ENCODE data around the gene PKNOX2. TPM values are rescaled to one million over a fixed set of nuclear protein-coding genes. Genes with fewer than 3 reads are reported as not detected.

PKNOX2 gene
- total RNA-seq, 2 experiments from 2014 or later, result not detected

GRCh38 chr11:125425601-125426000 is 261.1 kb downstream of the PKNOX2 start:
- no peaks in the 10 kb centered on the region for H3K9me3 Mint-ChIP-seq
- H3K36me3 Mint-ChIP-seq, result no peaks in the 10 kb centered on the region
- peaks cover 8% of the 10 kb centered on the region for H3K27me3 Mint-ChIP-seq
- no peak overlapping the region for H3K27ac Mint-ChIP-seq
- DNase-seq, result no peak
- no peaks in the 10 kb centered on the region for H3K4me1 Mint-ChIP-seq (ENCODE audit: low read depth)
- CTCF ChIA-PET, result no interaction called here
- intact Hi-C loops (cut with micrococcal nuclease), result no loop called here
- POLR2A ChIA-PET, result no interaction called here
- H3K4me3 Mint-ChIP-seq, result no peak overlapping the region

GRCh38 chr11:125426818-125427528 is 262.4 kb downstream of the PKNOX2 start:
- H3K36me3 Mint-ChIP-seq, result no peaks in the 10 kb centered on the region
- DNase-seq, result no peak
- H3K27me3 Mint-ChIP-seq, result peaks cover 8% of the 10 kb centered on the region
- CTCF ChIA-PET, result interaction anchor here (0.6 to 4.0 kb wide), 2 partner anchors 13 kb away, joined by 3 to 17 read pairs; no protein-coding TSS in a partner anchor
- no peaks in the 10 kb centered on the region for H3K4me1 Mint-ChIP-seq (ENCODE audit: low read depth)
- POLR2A ChIA-PET, result no interaction called here
- H3K4me3 Mint-ChIP-seq, result no peak overlapping the region
- intact Hi-C loops (cut with micrococcal nuclease), result no loop called here
- H3K9me3 Mint-ChIP-seq, result no peaks in the 10 kb centered on the region
- no peak overlapping the region for H3K27ac Mint-ChIP-seq

DNA sequence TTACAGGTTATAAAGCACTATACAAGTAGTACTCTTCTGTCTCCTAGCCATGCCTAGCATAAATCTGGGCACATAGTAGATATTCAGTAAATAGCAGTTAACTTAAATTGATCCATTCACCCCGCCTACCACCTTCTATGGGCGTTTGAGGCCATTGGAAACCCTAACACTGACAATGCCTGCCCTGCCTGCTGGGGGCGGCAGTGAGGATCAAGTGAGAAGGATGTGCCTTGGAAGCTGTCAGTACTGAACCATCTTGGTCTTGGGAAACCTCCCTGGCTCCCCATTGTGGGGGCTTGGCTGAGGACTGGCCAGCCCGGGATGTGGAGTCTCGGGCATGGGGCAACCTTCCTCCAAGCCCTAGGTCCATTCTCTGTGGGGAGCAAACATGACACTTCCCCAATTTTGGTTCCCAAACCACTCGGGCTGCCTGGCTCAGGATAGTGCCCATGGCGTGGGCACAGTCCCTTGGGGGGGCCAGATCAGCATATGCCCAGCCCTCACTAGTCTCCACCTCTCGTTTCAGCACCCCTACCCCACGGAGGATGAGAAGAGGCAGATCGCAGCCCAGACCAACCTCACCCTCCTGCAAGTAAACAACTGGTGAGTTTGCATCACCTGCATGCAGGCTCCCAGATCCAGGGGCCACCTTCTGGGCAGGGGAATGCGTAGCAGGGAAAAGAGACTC is 264.1 kb downstream of the PKNOX2 start:
- no peak overlapping the region for H3K27ac Mint-ChIP-seq
- no peak overlapping the region for H3K4me3 Mint-ChIP-seq
- peaks cover 15% of the 10 kb centered on the region for H3K27me3 Mint-ChIP-seq
- POLR2A ChIA-PET, result no interaction called here
- no peaks in the 10 kb centered on the region for H3K9me3 Mint-ChIP-seq
- intact Hi-C loops (cut with micrococcal nuclease), result no loop called here
- DNase-seq, result no peak
- CTCF ChIA-PET, result interaction anchor here (0.5 to 4.0 kb wide), 10 partner anchors 8 to 1460 kb away, joined by 3 to 17 read pairs (median 4); no protein-coding TSS in a partner anchor
- H3K36me3 Mint-ChIP-seq, result no peaks in the 10 kb centered on the region
- no peaks in the 10 kb centered on the region for H3K4me1 Mint-ChIP-seq (ENCODE audit: low read depth)

GRCh38 chr11:125429174-125429707 is 264.7 kb downstream of the PKNOX2 start:
- ChIA-PET CTCF (interaction anchor here (0.5 to 4.0 kb wide), 13 partner anchors 9 to 1460 kb away, joined by 3 to 17 read pairs (median 4); no protein-coding TSS in a partner anchor), POLR2A (no interaction called here)
- H3K36me3 Mint-ChIP-seq, result no peaks in the 10 kb centered on the region
- no peak overlapping the region for H3K27ac Mint-ChIP-seq
- no peaks in the 10 kb centered on the region for H3K9me3 Mint-ChIP-seq
- H3K4me1 Mint-ChIP-seq (ENCODE audit: low read depth), result no peaks in the 10 kb centered on the region
- H3K4me3 Mint-ChIP-seq, result no peak overlapping the region
- intact Hi-C loops (cut with micrococcal nuclease), result no loop called here
- DNase-seq, result peak; percentile 65
- H3K27me3 Mint-ChIP-seq, result peaks cover 19% of the 10 kb centered on the region

GRCh38 chr11:125429807-125430678 is 265.5 kb downstream of the PKNOX2 start:
- H3K27ac Mint-ChIP-seq, result no peak overlapping the region
- CTCF ChIA-PET, result interaction anchor here (0.6 to 4.0 kb wide), 11 partner anchors 10 to 451 kb away, joined by 3 to 17 read pairs (median 4); no protein-coding TSS in a partner anchor
- intact Hi-C loops (cut with micrococcal nuclease), result loop anchor here (5.0 kb wide), 1 partner anchor 442 kb away; no protein-coding TSS in a partner anchor
- H3K4me1 Mint-ChIP-seq (ENCODE audit: low read depth), result no peaks in the 10 kb centered on the region
- no peak overlapping the region for H3K4me3 Mint-ChIP-seq
- peaks cover 20% of the 10 kb centered on the region for H3K27me3 Mint-ChIP-seq
- no peaks in the 10 kb centered on the region for H3K9me3 Mint-ChIP-seq
- POLR2A ChIA-PET, result no interaction called here
- DNase-seq, result no peak
- no peaks in the 10 kb centered on the region for H3K36me3 Mint-ChIP-seq

GRCh38 chr11:125431009-125431408 is 266.5 kb downstream of the PKNOX2 start:
- ChIA-PET CTCF (interaction anchor here (0.6 to 2.2 kb wide), 6 partner anchors 9 to 319 kb away, joined by 3 to 6 read pairs (median 3); no protein-coding TSS in a partner anchor), POLR2A (no interaction called here)
- Mint-ChIP-seq H3K36me3 (no peaks in the 10 kb centered on the region), H3K27ac (no peak overlapping the region), H3K4me1 (ENCODE audit: low read depth) (no peaks in the 10 kb centered on the region), H3K4me3 (no peak overlapping the region), H3K9me3 (no peaks in the 10 kb centered on the region), H3K27me3 (peaks cover 23% of the 10 kb centered on the region)
- no peak for DNase-seq
- intact Hi-C loops (cut with micrococcal nuclease), result loop anchor here (5.0 kb wide), 1 partner anchor 441 kb away; no protein-coding TSS in a partner anchor

- Mint-ChIP-seq H3K36me3 (no peaks in the 10 kb centered on the region), H3K9me3 (no peaks in the 10 kb centered on the region), H3K4me3 (no peak overlapping the region), H3K27ac (no peak overlapping the region), H3K4me1 (ENCODE audit: low read depth) (no peaks in the 10 kb centered on the region), H3K27me3 (peaks cover 23% of the 10 kb centered on the region)
- intact Hi-C loops (cut with micrococcal nuclease), result loop anchor here (5.0 kb wide), 1 partner anchor 441 kb away; no protein-coding TSS in a partner anchor
- ChIA-PET POLR2A (no interaction called here), CTCF (interaction anchor here (0.6 to 2.2 kb wide), 5 partner anchors 9 to 319 kb away, joined by 3 to 9 read pairs (median 3); no protein-coding TSS in a partner anchor)
- no peak for DNase-seq
Measured at GRCh38 chr11:125431481-125431880, 266.9 kb downstream of the PKNOX2 start.

- H3K4me1 Mint-ChIP-seq (ENCODE audit: low read depth), result no peaks in the 10 kb centered on the region
- H3K4me3 Mint-ChIP-seq, result no peak overlapping the region
- no peak overlapping the region for H3K27ac Mint-ChIP-seq
- no peaks in the 10 kb centered on the region for H3K9me3 Mint-ChIP-seq
- H3K27me3 Mint-ChIP-seq, result peaks cover 26% of the 10 kb centered on the region
- no peaks in the 10 kb centered on the region for H3K36me3 Mint-ChIP-seq
- POLR2A ChIA-PET, result no interaction called here
- peak; percentile 31 for DNase-seq
- CTCF ChIA-PET, result interaction anchor here (0.6 to 1.2 kb wide), 5 partner anchors 14 to 157 kb away, joined by 3 to 6 read pairs (median 3); no protein-coding TSS in a partner anchor
- intact Hi-C loops (cut with micrococcal nuclease), result loop anchor here (5.0 kb wide), 1 partner anchor 439 kb away; no protein-coding TSS in a partner anchor
Measured at GRCh38 chr11:125433454-125434121, 269.0 kb downstream of the PKNOX2 start.

DNA sequence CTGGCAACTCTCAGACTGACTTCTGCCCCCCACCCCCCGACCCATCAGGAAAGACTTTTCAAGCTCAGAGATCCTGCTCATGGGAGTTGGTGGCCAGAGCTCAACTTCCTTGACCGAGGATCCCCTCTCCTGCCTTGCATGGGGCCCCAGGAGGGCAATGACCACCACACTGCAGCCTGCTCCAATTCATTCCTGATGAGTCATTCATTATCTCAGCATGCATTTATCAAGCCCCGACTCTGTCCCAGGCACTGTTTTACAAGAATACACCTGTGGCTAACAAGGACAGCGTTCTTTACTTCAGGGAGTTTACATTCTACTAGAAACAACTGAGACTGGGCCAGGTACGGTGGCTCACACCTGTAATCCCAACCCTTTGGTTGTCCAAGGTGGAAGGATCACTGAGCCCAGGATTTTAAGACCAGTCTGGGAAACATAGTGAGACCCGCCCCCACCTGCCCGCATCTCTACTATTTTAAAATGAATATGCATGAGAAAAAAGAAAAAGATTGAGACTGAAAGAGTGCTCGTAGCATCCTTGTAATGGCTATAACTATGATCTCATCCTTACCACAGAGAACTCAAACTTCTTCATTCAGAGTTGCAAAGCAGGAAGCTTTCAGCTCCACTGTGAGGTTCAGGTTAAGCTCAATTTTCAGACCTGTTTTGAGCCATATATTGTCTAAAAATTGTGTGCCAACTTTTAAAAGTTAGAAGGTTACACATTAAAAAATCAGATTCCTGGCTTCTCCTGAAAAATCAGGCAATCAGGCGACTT is 271.1 kb downstream of the PKNOX2 start:
- POLR2A ChIA-PET, result no interaction called here
- H3K27me3 Mint-ChIP-seq, result peaks cover 34% of the 10 kb centered on the region
- H3K4me3 Mint-ChIP-seq, result no peak overlapping the region
- H3K36me3 Mint-ChIP-seq, result no peaks in the 10 kb centered on the region
- CTCF ChIA-PET, result interaction anchor here (1.7 kb wide), 1 partner anchor 14 kb away, joined by 5 read pairs; no protein-coding TSS in a partner anchor
- no peaks in the 10 kb centered on the region for H3K4me1 Mint-ChIP-seq (ENCODE audit: low read depth)
- H3K27ac Mint-ChIP-seq, result no peak overlapping the region
- intact Hi-C loops (cut with micrococcal nuclease), result no loop called here
- no peak for DNase-seq
- H3K9me3 Mint-ChIP-seq, result no peaks in the 10 kb centered on the region

- H3K9me3 Mint-ChIP-seq, result no peaks in the 10 kb centered on the region
- DNase-seq, result no peak
- no peaks in the 10 kb centered on the region for H3K36me3 Mint-ChIP-seq
- no peak overlapping the region for H3K4me3 Mint-ChIP-seq
- peaks cover 40% of the 10 kb centered on the region for H3K27me3 Mint-ChIP-seq
- no peaks in the 10 kb centered on the region for H3K4me1 Mint-ChIP-seq (ENCODE audit: low read depth)
- H3K27ac Mint-ChIP-seq, result no peak overlapping the region
- POLR2A ChIA-PET, result no interaction called here
- CTCF ChIA-PET, result interaction anchor here (1.0 kb wide), 2 partner anchors 10 to 11 kb away, joined by 3 to 4 read pairs; no protein-coding TSS in a partner anchor
- intact Hi-C loops (cut with micrococcal nuclease), result no loop called here
Measured at GRCh38 chr11:125441648-125442410, 277.3 kb downstream of the PKNOX2 start.

Measured in activated CD4-positive, alpha-beta memory T cell treated with anti-CD3 and anti-CD28 coated beads for 36 hours (primary cell).